ENCODE data around the gene SFRP4. TPM values are rescaled to one million over a fixed set of nuclear protein-coding genes. Genes with fewer than 3 reads are reported as not detected.

The SFRP4 gene
- total RNA-seq, 1 experiment from 2014 or later: 0.24 TPM

DNA sequence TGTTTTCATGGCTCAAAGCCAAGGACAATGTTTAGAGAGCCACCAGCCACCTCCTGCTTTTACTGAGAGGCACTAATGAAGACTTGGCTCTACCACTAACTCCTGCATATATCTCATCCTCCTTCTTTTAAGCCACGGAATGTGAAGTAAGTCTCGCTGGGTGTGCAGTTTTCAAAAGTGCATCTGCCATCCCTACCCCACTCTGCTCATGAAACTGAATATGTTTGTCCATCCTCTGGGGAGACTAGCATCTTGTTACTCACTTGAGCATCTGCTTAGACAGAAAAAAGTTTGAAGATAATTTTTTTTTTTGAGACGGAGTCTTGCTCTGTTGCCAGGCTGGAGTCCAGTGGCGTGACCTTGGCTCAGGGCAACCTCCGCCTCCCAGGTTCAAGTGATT lies 44.6 kb upstream of the SFRP4 start (continued):
- no peak for TF ChIP-seq HMGA2 (CRISPR knock-in tag; IDR thresholded peaks at IDR 0.05)

DNA sequence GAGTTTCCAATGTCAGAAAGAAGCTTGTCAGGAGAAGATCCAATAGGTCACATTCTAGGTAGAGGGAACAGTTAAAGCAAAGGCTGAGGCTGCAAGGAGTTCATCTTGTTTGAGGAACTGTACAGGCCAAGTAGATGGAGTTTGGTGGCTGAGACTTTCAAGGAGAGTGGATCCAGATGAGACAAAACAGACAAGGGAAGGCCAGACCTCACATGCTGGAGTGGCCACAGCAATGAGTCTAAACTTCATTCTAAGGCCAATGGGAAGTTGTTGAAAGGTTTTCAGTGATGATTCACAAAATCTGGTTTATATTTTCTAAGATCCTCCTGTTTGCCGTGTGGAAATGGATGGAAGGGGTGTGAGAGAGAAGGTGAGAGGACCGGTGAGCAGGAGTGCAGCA lies 43.9 kb upstream of the SFRP4 start:
- H3K4me3 Mint-ChIP-seq: no peak overlapping the region
- H3K9me3 Mint-ChIP-seq: no peaks in the 10 kb centered on the region
- no peak for DNase-seq (ENCODE audit: low spot score)
- H3K36me3 Mint-ChIP-seq: no peaks in the 10 kb centered on the region
- 0 out of 2 replicates have a peak, but pooled peaks cover 3% of the 10 kb centered on the region for H3K4me1 Mint-ChIP-seq
- POLR2A ChIA-PET: no interaction called here
- H3K27ac Mint-ChIP-seq: no peak overlapping the region
- ATAC-seq: no peak
- CTCF ChIA-PET: no interaction called here
- TF ChIP-seq ZNF512 (CRISPR knock-in tag; IDR thresholded peaks at IDR 0.05; ENCODE audit: borderline replicate concordance) (no peak), ZNF416 (CRISPR knock-in tag; IDR thresholded peaks at IDR 0.05) (no peak), SMAD3 (CRISPR knock-in tag; IDR thresholded peaks at IDR 0.05; ENCODE audit: borderline replicate concordance) (no peak), KAT7 (CRISPR knock-in tag; IDR thresholded peaks at IDR 0.05; ENCODE audit: borderline replicate concordance) (no peak), MXD4 (CRISPR knock-in tag; IDR thresholded peaks at IDR 0.05; ENCODE audit: borderline replicate concordance) (no peak), NR3C1 (CRISPR knock-in tag; conservative IDR thresholded peaks at IDR 0.05; ENCODE audit: low read depth) (no peak), ZBTB21 (CRISPR knock-in tag; IDR thresholded peaks at IDR 0.05; ENCODE audit: borderline replicate concordance) (no peak), GRHL2 (CRISPR knock-in tag; IDR thresholded peaks at IDR 0.05; ENCODE audit: insufficient replicate concordance, severe bottlenecking) (no peak), E2F5 (CRISPR knock-in tag; IDR thresholded peaks at IDR 0.05) (no peak), E2F4 (CRISPR knock-in tag; IDR thresholded peaks at IDR 0.05; ENCODE audit: borderline replicate concordance, low read depth) (no peak), USF2 (CRISPR knock-in tag; IDR thresholded peaks at IDR 0.05) (no peak)
- no peaks in the 10 kb centered on the region for H3K27me3 Mint-ChIP-seq (ENCODE audit: low read depth)

- Mint-ChIP-seq H3K4me3 (no peak overlapping the region), H3K4me1 (0 out of 2 replicates have a peak, but pooled peaks cover 3% of the 10 kb centered on the region), H3K9me3 (no peaks in the 10 kb centered on the region), H3K27ac (peak overlapping the region; percentile 6; the same call in 1 of the 2 replicates), H3K36me3 (no peaks in the 10 kb centered on the region), H3K27me3 (ENCODE audit: low read depth) (no peaks in the 10 kb centered on the region)
- no peak for DNase-seq (ENCODE audit: low spot score)
- CTCF ChIA-PET: interaction anchor here (0.9 to 1.3 kb wide), 2 partner anchors 41 to 258 kb away, joined by 3 read pairs; partner anchors contain the start of gene SFRP4
- POLR2A ChIA-PET: no interaction called here
- no peak for ATAC-seq
- TF ChIP-seq, protein P1, sequence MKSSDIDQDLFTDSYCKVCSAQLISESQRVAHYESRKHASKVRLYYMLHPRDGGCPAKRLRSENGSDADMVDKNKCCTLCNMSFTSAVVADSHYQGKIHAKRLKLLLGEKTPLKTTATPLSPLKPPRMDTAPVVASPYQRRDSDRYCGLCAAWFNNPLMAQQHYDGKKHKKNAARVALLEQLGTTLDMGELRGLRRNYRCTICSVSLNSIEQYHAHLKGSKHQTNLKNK (CRISPR knock-in tag; IDR thresholded peaks at IDR 0.05): no peak
- TF ChIP-seq, protein P2, sequence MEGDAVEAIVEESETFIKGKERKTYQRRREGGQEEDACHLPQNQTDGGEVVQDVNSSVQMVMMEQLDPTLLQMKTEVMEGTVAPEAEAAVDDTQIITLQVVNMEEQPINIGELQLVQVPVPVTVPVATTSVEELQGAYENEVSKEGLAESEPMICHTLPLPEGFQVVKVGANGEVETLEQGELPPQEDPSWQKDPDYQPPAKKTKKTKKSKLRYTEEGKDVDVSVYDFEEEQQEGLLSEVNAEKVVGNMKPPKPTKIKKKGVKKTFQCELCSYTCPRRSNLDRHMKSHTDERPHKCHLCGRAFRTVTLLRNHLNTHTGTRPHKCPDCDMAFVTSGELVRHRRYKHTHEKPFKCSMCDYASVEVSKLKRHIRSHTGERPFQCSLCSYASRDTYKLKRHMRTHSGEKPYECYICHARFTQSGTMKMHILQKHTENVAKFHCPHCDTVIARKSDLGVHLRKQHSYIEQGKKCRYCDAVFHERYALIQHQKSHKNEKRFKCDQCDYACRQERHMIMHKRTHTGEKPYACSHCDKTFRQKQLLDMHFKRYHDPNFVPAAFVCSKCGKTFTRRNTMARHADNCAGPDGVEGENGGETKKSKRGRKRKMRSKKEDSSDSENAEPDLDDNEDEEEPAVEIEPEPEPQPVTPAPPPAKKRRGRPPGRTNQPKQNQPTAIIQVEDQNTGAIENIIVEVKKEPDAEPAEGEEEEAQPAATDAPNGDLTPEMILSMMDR (IDR thresholded peaks at IDR 0.05): no peak
- TF ChIP-seq ZNF263 (CRISPR knock-in tag; IDR thresholded peaks at IDR 0.05; ENCODE audit: low read depth) (no peak), STAT6 (CRISPR knock-in tag; conservative IDR thresholded peaks at IDR 0.05; ENCODE audit: low read depth) (no peak), NR2C2 (CRISPR knock-in tag; IDR thresholded peaks at IDR 0.05) (no peak), KAT7 (CRISPR knock-in tag; IDR thresholded peaks at IDR 0.05; ENCODE audit: borderline replicate concordance) (no peak)
- TF ChIP-seq, protein P3, sequence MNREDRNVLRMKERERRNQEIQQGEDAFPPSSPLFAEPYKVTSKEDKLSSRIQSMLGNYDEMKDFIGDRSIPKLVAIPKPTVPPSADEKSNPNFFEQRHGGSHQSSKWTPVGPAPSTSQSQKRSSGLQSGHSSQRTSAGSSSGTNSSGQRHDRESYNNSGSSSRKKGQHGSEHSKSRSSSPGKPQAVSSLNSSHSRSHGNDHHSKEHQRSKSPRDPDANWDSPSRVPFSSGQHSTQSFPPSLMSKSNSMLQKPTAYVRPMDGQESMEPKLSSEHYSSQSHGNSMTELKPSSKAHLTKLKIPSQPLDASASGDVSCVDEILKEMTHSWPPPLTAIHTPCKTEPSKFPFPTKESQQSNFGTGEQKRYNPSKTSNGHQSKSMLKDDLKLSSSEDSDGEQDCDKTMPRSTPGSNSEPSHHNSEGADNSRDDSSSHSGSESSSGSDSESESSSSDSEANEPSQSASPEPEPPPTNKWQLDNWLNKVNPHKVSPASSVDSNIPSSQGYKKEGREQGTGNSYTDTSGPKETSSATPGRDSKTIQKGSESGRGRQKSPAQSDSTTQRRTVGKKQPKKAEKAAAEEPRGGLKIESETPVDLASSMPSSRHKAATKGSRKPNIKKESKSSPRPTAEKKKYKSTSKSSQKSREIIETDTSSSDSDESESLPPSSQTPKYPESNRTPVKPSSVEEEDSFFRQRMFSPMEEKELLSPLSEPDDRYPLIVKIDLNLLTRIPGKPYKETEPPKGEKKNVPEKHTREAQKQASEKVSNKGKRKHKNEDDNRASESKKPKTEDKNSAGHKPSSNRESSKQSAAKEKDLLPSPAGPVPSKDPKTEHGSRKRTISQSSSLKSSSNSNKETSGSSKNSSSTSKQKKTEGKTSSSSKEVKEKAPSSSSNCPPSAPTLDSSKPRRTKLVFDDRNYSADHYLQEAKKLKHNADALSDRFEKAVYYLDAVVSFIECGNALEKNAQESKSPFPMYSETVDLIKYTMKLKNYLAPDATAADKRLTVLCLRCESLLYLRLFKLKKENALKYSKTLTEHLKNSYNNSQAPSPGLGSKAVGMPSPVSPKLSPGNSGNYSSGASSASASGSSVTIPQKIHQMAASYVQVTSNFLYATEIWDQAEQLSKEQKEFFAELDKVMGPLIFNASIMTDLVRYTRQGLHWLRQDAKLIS (CRISPR knock-in tag; IDR thresholded peaks at IDR 0.05; ENCODE audit: borderline replicate concordance): no peak
Measured at GRCh38 chr7:37957221-37957970, 40.8 kb upstream of the SFRP4 start.

Data from WTC11 (cell line).